Measurements from ENCODE around the gene LHX4. TPM values are rescaled to one million over a fixed set of nuclear protein-coding genes. Genes with fewer than 3 reads are reported as not detected.
"Not testable (repeated sequence)": the region's sequence is repeated elsewhere in the genome, so short reads cannot be mapped to it uniquely, and the experiment has no call there.

LHX4 gene
- total and polyA plus RNA-seq, 8 donors = 0.03 to 0.19 (median 0.12) TPM; not detected in 3

DNA sequence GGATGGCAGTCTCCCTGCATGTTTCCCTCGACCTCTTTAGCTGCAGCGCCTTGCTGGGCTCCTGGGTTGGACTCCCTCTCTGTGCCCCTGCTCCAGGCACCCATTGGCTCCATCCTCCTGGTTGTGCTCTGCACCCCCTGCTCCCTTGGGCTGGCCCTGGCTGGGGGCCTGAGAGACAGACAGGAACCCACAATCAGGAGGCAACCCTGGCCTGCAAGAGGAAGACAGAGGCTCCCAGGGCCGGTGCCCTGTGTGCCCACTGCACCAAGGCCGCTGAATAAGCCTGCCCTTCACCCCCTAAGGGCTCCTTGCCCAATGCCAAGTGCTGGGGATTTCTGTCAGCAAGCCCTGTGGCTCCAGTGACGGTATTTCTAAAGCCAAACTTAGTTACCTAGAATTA is 31.5 kb upstream of the LHX4 start:
- Histone ChIP-seq H3K36me3 (peaks cover 0 to 43% (median 8%) of the 10 kb centered on the region in 3 donors), H3K4me1 (no peaks in the 10 kb centered on the region), H3K4me3 (no peak overlapping the region), H3K27ac (no peak overlapping the region), H3K27me3 (no peaks in the 10 kb centered on the region), H3K9me3 (no peaks in the 10 kb centered on the region)
- DNase-seq (no peak), FAIRE-seq (no peak), ATAC-seq (no peak)
- TF ChIP-seq, protein P1, sequence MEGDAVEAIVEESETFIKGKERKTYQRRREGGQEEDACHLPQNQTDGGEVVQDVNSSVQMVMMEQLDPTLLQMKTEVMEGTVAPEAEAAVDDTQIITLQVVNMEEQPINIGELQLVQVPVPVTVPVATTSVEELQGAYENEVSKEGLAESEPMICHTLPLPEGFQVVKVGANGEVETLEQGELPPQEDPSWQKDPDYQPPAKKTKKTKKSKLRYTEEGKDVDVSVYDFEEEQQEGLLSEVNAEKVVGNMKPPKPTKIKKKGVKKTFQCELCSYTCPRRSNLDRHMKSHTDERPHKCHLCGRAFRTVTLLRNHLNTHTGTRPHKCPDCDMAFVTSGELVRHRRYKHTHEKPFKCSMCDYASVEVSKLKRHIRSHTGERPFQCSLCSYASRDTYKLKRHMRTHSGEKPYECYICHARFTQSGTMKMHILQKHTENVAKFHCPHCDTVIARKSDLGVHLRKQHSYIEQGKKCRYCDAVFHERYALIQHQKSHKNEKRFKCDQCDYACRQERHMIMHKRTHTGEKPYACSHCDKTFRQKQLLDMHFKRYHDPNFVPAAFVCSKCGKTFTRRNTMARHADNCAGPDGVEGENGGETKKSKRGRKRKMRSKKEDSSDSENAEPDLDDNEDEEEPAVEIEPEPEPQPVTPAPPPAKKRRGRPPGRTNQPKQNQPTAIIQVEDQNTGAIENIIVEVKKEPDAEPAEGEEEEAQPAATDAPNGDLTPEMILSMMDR (IDR thresholded peaks at IDR 0.05) = no peak
- intact Hi-C loops (cut with DNase I) = loop anchor here in 1 of 3 donors (10.0 kb wide), 1 partner anchor 276 kb away; no protein-coding TSS in a partner anchor
- 87 to 95% methylated on average over 5 of the region's 5 CpGs for WGBS, 2 donors

DNA sequence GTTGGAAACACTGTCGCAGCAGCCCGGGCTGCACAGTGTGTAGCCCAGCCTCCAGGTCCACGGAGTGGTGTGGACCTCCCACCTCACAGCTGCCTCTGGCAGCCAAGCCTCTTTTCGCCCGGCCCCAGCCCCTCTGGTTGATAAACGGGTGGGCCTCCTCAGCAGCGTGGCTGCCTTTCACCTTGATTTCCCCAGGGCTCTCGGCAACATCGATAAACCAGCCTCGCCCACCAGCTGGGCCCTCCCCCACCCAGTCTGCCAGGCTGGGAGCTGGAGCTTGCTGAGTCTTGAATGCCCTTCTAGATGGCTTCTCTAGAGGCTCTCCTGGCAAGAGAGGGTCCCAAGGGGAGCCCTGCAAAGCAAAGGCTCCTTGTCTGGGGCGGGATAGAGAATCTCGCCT is 31.0 kb upstream of the LHX4 start:
- no peaks in the 10 kb centered on the region for H3K9me3 ChIP-seq
- no peak overlapping the region for H3K27ac ChIP-seq
- ATAC-seq (no peak), FAIRE-seq (no peak), DNase-seq (no peak)
- TF ChIP-seq, protein P1 (IDR thresholded peaks at IDR 0.05) = no peak
- peaks cover 0 to 39% (median 8%) of the 10 kb centered on the region in 3 donors for H3K36me3 ChIP-seq
- no peaks in the 10 kb centered on the region for H3K4me1 ChIP-seq
- WGBS, 2 donors = 94 to 96% methylated on average over 12 of the region's 12 CpGs
- H3K27me3 ChIP-seq = no peaks in the 10 kb centered on the region
- H3K4me3 ChIP-seq = no peak overlapping the region
- intact Hi-C loops (cut with DNase I) = loop anchor here in 1 of 3 donors (10.0 kb wide), 1 partner anchor 276 kb away; no protein-coding TSS in a partner anchor

DNA sequence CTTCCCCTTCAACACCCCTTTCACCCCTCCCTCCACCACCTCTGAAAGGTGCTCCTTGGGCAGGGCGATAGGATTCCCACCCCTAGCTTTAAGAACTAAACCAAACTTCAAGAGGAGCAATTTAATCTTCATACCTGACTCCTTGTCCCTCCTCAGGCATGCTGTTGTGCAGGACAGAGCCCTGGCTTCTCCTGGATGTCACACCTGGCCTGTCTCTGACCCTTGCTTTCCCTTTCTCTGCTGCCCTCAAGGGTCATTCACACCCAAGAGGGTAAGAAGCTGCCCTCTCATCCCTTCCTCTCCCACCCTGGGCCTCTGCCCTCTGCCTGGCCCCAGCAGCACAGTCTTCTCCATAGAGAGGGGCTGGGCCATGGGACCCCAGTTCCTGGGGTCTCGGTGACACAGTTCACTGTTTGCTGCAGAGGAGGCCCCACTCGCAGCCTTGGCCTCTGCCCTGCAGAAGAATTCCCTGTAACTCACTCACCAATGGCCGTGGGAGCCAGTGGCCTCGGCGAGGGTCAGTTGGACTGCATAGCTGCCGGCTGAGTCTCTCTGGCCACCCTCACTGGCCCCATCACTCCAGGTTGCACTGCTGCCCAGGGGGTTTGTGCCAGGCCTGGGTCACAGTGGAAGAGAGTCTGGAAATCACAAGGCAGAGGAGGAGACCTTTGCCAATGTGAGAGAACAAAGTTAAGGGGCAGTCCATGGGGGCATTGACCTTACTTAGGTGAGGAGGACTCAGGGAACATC is 28.4 kb upstream of the LHX4 start:
- H3K27ac ChIP-seq = no peak overlapping the region
- peaks cover 0 to 21% (median 1%) of the 10 kb centered on the region in 3 donors for H3K36me3 ChIP-seq
- no peaks in the 10 kb centered on the region for H3K9me3 ChIP-seq
- TF ChIP-seq, protein P1 (IDR thresholded peaks at IDR 0.05) = no peak
- DNase-seq (no peak), FAIRE-seq (no peak), ATAC-seq (peak in 1 of 4 donors; percentile 11)
- H3K27me3 ChIP-seq = no peaks in the 10 kb centered on the region
- 95 to 99% methylated on average over 7 of the region's 7 CpGs for WGBS, 2 donors
- no peak overlapping the region for H3K4me3 ChIP-seq
- no peaks in the 10 kb centered on the region for H3K4me1 ChIP-seq
- intact Hi-C loops (cut with DNase I) = no loop called here

DNA sequence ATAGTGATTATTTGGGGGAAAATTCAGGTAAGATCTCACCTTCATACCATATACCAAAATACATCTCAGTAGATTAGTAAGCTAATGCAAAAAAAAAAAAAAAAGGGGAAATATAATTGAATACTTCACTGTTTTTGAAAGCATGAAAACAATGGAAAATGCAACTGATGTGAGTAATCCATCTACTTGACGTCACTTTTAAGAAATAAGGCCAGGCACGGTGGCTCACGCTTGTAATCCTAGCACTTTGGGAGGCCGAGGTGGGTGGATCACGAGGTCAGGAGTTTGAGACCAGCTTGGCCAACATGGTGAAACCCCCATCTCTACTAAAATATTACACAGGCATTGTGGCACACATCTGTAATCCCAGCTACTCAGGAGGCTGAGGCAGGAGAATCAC is 27.5 kb upstream of the LHX4 start:
- WGBS, 2 donors = 93 to 95% methylated on average over 5 of the region's 5 CpGs

DNA sequence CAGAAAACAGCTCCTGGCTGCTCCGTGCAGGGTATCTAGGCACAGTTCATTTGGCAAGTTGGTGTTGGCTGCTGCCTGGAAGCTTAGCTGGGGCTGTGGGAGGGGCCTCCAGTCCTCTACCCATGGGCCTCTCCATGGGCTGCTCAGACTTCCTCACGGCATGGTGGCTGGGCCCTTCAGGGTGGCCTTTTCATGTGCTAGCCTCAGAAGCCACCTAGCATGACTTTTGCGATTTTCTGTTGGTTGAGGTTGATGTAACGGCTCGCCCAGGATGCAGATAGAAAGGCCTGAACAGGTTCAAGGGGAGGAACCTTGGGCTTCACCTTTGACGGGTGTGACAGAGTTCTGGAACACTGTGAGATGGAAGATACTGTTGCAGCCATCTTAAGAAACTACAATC is 25.8 kb upstream of the LHX4 start:
- TF ChIP-seq, protein P1 (IDR thresholded peaks at IDR 0.05) = no peak
- DNase-seq (no peak), ATAC-seq (no peak), FAIRE-seq (no peak)
- 79 to 87% methylated on average over 6 of the region's 6 CpGs for WGBS, 2 donors
- no peaks in the 10 kb centered on the region for H3K4me1 ChIP-seq
- H3K27ac ChIP-seq = no peak overlapping the region
- no peaks in the 10 kb centered on the region for H3K9me3 ChIP-seq
- no peaks in the 10 kb centered on the region for H3K27me3 ChIP-seq
- no peaks in the 10 kb centered on the region for H3K36me3 ChIP-seq
- H3K4me3 ChIP-seq = no peak overlapping the region
- intact Hi-C loops (cut with DNase I) = no loop called here

More for the DNA sequence above, 27.5 kb upstream of the LHX4 start:
- DNase-seq; intact Hi-C loops (cut with DNase I); H3K4me1 ChIP-seq; FAIRE-seq; H3K9me3 ChIP-seq; H3K27ac ChIP-seq; H3K4me3 ChIP-seq; H3K27me3 ChIP-seq; ATAC-seq: not testable (repeated sequence)
- H3K36me3 ChIP-seq = peaks cover 0 to 11% (median 0%) of the 10 kb centered on the region in 3 donors
